ENCODE results near the gene NELL1. TPM values are rescaled to one million over a fixed set of nuclear protein-coding genes. Genes with fewer than 3 reads are reported as not detected.
"Not testable (repeated sequence)": the region's sequence is repeated elsewhere in the genome, so short reads cannot be mapped to it uniquely, and the experiment has no call there.

The NELL1 gene
- total RNA-seq, 4 donors from 2014 or later, result not detected

DNA sequence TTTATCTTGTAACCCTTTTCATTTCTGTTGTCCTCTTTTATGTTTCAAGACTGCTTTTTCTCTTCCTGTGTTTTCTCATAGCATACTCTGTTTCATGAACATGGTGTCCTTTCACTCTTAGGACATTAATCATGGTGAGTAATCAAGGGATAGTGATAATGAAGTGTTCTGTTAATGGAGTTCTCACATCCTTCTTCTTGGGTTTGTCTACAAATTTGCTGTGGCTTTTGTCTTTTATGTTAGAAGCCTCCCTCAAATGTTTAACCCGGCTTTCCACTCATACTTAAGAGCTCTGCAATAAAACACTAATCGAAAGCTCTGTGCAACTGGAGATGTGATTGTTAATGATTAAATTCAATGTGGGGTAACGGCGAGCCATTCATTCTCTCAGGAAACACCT lies 593.6 kb downstream of the NELL1 start:
- in situ Hi-C loops (cut with MboI; ENCODE audit: low sequenced_read_pairs in 4 of 4), result no loop called here
- no peaks in the 10 kb centered on the region for H3K36me3 ChIP-seq
- intact Hi-C loops (cut with DNase I; ENCODE audit: low total_unique reads), result no loop called here

DNA sequence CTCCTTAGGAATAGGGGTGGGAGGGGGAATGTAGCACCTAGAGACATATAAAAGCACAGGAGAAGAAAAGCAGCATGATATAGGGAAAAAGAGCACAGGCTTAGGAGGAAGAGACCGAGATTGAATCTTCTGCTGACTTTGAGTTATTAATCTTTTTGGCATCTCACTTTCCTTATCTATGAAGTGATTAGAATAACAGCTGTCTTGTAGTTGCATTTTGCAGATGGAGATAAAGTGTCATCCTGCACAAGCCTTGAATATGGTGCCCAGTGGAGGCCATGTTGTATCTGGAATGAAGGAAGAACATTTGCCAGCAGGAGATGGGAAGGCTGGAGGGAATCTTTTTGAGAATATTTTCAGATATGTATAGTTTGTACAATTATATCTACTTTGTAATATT lies 594.7 kb downstream of the NELL1 start:
- H3K4me3 ChIP-seq, result no peak overlapping the region
- in situ Hi-C loops (cut with MboI; ENCODE audit: low sequenced_read_pairs in 4 of 4), result no loop called here
- H3K36me3 ChIP-seq, result no peaks in the 10 kb centered on the region
- DNase-seq (no peak), ATAC-seq (no peak)
- H3K9me3 ChIP-seq, result no peaks in the 10 kb centered on the region
- intact Hi-C loops (cut with DNase I; ENCODE audit: low total_unique reads), result no loop called here
- TF ChIP-seq POLR2A (IDR thresholded peaks at IDR 0.05), result no peak
- TF ChIP-seq, protein P1, sequence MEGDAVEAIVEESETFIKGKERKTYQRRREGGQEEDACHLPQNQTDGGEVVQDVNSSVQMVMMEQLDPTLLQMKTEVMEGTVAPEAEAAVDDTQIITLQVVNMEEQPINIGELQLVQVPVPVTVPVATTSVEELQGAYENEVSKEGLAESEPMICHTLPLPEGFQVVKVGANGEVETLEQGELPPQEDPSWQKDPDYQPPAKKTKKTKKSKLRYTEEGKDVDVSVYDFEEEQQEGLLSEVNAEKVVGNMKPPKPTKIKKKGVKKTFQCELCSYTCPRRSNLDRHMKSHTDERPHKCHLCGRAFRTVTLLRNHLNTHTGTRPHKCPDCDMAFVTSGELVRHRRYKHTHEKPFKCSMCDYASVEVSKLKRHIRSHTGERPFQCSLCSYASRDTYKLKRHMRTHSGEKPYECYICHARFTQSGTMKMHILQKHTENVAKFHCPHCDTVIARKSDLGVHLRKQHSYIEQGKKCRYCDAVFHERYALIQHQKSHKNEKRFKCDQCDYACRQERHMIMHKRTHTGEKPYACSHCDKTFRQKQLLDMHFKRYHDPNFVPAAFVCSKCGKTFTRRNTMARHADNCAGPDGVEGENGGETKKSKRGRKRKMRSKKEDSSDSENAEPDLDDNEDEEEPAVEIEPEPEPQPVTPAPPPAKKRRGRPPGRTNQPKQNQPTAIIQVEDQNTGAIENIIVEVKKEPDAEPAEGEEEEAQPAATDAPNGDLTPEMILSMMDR (IDR thresholded peaks at IDR 0.05 in 4 of 5, conservative IDR thresholded peaks at IDR 0.05 in 1 of 5), result no peak
- H3K4me1 ChIP-seq, result no peaks in the 10 kb centered on the region
- H3K27ac ChIP-seq, result no peak overlapping the region
- no peaks in the 10 kb centered on the region for H3K27me3 ChIP-seq

More for the DNA sequence above, 593.6 kb downstream of the NELL1 start:
- Histone ChIP-seq H3K9me3 (no peaks in the 10 kb centered on the region), H3K27me3 (no peaks in the 10 kb centered on the region), H3K4me3 (no peak overlapping the region), H3K27ac (no peak overlapping the region), H3K4me1 (no peaks in the 10 kb centered on the region)
- ATAC-seq, result no peak
- no peak for DNase-seq
- TF ChIP-seq POLR2A (IDR thresholded peaks at IDR 0.05), result no peak
- TF ChIP-seq, protein P1 (IDR thresholded peaks at IDR 0.05 in 4 of 5, conservative IDR thresholded peaks at IDR 0.05 in 1 of 5), result no peak

- intact Hi-C loops (cut with DNase I; ENCODE audit: low total_unique reads) (no loop called here), in situ Hi-C loops (cut with MboI; ENCODE audit: low sequenced_read_pairs in 4 of 4) (no loop called here)
- no peaks in the 10 kb centered on the region for H3K9me3 ChIP-seq
- H3K4me3 ChIP-seq, result no peak overlapping the region
- H3K4me1 ChIP-seq, result no peaks in the 10 kb centered on the region
- no peaks in the 10 kb centered on the region for H3K36me3 ChIP-seq
- no peak for TF ChIP-seq POLR2A (IDR thresholded peaks at IDR 0.05)
- TF ChIP-seq, protein P1 (IDR thresholded peaks at IDR 0.05 in 4 of 5, conservative IDR thresholded peaks at IDR 0.05 in 1 of 5), result no peak
- DNase-seq (no peak), ATAC-seq (no peak)
- H3K27ac ChIP-seq, result no peak overlapping the region
- H3K27me3 ChIP-seq, result no peaks in the 10 kb centered on the region
Observed at GRCh38 chr11:21268036-21268435, 598.6 kb downstream of the NELL1 start.

GRCh38 chr11:21272139-21272538 lies 602.8 kb downstream of the NELL1 start:
- H3K27me3 ChIP-seq; in situ Hi-C loops (cut with MboI; ENCODE audit: low sequenced_read_pairs in 4 of 4); H3K27ac ChIP-seq; ATAC-seq; intact Hi-C loops (cut with DNase I; ENCODE audit: low total_unique reads); H3K4me1 ChIP-seq; DNase-seq; H3K36me3 ChIP-seq; H3K9me3 ChIP-seq; H3K4me3 ChIP-seq: not testable (repeated sequence)

DNA sequence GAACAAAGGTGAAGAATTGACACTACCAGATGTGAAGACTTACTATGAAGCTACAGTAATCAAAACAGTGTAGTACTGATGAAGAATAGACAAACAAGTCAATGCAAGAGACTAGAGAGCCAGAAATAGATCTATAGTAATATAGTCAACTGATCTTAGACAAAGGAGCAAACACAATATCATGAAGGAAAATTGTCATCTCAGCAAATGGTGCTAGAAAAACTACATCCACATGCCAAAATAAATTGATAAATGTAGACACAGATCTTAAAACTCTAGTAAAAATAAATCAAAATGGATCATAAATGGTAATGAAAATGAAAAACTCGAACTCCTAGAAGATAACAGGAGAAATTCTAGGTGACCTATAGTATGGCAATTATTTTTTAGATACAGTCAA lies 609.5 kb downstream of the NELL1 start:
- no peak overlapping the region for H3K27ac ChIP-seq
- no peaks in the 10 kb centered on the region for H3K36me3 ChIP-seq
- ATAC-seq, result no peak

More for the DNA sequence above, 609.5 kb downstream of the NELL1 start:
- H3K9me3 ChIP-seq, result no peaks in the 10 kb centered on the region
- DNase-seq, result no peak
- H3K4me3 ChIP-seq, result no peak overlapping the region
- in situ Hi-C loops (cut with MboI; ENCODE audit: low sequenced_read_pairs in 4 of 4) (no loop called here), intact Hi-C loops (cut with DNase I; ENCODE audit: low total_unique reads) (no loop called here)
- H3K27me3 ChIP-seq, result no peaks in the 10 kb centered on the region
- no peak for TF ChIP-seq POLR2A (IDR thresholded peaks at IDR 0.05)
- TF ChIP-seq, protein P1 (IDR thresholded peaks at IDR 0.05 in 4 of 5, conservative IDR thresholded peaks at IDR 0.05 in 1 of 5), result no peak
- H3K4me1 ChIP-seq, result no peaks in the 10 kb centered on the region
